ENCODE results near the gene NKAIN4.

NKAIN4 gene

DNA sequence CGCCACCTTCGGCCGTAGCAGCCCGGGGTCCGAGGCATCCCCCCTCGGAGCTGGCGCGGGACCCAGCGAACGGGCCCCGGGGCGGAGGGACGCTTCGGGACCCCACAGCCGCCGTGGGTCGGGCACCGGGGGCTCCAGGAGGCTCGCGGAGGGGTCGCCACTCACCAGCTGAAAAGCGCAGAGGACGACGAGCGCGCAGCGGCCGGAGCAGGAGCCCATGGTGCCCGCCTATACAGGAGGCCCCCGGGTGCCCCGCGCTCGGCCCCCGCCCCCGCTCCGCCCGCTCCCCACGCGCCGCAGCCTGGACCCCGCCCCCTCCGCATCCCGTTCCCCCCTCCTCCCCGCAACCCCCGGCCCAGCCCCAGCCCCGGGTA is at the start of gene NKAIN4:
Gene NKAIN4, minus strand, starts transcription at position 232 of the 374 bp plus-strand sequence. Its CDS starts 13 bp downstream, at position 219.
- DNase-seq (ENCODE audit: low spot score): no peak

DNA sequence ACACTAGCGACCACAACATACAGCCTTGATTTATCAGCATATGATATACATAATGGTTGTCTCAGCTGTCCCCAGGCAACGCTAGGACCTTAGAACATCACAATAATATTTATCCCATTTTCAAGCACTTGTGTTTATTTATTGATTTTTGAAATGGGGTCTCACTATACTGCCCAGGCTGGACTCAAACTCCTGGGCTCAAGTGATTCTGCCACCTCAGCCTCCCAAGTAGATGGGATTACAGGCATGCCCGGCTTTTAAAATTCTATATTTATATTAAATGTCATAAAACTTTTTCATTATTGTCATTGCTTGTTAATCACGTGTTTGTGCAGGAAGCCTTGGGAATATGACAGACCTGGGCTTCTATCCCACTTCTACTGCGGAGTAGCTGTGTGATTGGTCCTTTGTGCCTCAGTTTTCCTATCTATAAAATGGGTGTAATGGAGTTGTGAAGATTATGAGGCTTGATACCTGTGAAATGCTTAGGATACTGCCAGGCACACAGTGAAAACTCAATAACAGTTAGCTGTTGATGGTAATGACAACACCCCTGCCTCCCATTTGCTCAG is 48.9 kb upstream of the NKAIN4 start:
- no peak for DNase-seq (ENCODE audit: low spot score)

DNA sequence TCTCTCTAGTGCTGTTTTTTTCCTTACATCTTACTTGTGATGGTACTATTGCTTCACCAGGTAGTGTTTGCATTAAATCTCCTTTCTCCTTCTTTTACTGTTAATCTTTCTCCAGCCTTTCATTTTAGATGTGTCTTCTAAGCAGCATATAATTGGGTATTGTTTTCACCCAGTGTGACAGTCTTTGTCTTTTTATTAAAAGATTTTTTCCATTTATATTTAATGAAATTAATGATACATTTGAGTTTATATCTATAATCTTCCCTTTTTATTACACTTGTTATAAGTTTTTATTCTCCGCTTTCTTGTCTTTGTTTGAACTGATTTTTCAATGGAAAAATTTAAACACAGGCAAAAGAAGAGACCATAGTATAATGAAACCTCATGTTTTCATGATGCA is 47.4 kb upstream of the NKAIN4 start:
- no peak for DNase-seq (ENCODE audit: low spot score)

DNA sequence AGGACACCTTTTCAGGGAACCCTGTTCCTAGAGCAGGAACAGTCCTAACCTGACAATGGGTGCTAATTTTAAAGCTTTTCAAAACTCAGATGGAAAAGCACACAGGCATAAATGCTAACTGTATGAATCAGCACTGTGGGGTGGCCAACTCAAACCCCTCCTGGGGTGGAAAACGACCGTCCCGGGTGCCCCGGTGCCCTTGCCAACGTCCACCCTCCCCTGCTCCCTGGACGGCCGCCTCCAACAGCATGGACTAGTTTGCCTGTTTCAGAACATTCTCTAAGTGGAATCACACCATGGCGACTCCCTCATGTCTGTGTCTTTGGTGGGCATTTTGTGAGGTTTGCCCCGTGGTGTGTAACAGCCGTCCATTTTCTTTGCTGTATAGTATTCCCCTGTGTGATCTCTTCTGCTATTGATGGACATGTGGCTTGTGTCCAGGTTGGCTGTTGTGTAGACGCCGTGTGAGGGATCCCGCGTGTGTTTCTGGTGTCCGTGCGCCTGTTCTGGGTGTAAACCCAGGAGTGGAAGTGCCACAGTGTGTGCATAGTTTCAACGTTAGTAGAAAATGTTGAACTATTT is 44.6 kb upstream of the NKAIN4 start:
- no peak for DNase-seq (ENCODE audit: low spot score)

DNA sequence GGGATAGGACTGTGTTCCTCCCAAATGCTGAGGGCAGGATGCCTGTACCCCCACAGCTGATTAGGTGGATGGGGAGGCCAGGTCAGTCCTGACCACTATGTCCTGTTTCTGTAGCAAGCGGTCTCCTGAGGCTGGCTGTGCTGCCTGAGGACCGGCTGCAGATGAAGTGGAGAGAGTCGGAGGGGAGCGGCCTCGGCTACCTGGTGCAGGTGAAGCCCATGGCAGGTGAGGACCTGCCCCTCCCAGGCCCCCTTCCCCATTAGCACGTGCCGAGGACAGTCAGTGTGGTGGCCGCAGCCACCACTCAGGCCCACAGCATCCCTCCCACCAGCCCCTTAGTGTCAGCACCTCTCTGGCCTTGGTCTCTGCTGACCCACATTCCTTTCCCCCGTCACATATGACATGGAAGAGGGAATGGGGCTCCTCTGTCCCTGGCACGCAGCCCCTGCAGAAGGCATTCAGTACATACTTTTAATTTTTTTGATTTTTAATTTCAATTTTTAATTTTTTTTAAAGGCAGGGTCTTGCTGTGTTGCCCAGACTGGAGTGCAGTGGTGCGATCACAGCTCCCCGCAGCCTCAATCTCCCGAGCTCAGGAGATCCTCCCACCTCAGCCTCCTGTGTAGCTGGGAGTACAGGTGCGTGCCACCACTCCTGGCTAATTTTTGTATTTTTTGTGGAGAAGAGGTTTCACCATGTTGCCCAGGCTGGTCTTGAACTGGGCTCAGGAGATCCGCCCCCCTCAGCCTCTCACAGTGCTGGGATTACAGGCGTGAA is 43.7 kb upstream of the NKAIN4 start:
- DNase-seq (ENCODE audit: low spot score): no peak

DNA sequence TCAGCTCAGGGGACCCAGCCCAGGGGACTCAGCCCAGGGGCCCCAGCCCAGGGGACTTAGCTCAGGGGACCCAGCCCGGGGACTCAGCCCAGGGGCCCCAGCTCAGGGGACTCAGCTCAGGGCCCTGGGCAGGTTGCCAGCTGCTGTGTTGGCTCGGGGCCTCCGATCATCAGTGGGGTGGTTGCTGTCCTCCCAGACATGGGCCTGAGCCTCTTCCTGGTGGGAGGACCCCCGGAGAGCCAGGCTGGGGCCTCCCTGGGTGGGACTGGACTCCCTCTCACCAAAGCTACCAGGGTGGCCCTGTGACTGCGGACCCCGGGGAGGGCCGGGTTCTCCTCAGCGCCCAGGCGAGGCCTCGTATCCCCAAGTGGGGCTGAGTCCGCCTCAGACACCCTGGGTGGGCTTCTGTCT is 43.1 kb upstream of the NKAIN4 start:
- no peak for DNase-seq (ENCODE audit: low spot score)

DNA sequence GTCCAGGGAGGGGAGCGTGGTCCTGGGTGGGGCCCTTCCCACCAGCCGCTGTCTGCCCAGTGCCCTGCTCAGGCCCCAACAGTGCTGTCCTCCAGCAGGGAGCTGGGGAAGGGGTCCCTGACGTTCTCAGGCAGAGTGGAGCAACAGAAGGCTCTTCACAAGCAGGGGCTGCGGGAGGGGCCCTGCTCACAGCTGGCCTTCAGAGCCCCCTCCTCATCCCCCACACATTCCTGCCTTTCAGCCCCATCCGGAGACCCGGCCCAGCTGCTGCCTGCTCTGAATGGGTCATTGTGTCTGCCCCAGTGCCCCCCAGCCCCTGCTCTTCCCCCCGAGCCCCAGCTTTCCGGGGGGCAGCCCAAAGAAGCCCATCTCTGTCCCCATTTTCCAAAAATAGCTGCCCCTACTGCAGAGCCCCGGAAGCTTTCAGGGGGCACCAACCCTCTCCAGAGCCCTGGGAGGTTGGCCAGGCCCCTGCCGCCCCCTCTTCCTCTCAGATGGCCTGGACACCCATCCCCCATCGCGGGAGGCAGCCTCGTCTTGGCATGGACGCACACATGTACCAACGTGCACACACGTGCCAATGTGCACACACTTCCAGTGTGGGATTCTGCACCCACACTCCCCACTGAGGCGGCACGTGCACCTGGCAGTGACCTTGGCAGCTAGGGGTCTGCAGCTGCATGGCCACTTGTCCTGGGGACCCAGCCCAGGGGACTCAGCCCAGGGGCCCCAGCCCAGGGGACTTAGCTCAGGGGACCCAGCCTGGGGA is 42.5 kb upstream of the NKAIN4 start:
- DNase-seq (ENCODE audit: low spot score): no peak

DNA sequence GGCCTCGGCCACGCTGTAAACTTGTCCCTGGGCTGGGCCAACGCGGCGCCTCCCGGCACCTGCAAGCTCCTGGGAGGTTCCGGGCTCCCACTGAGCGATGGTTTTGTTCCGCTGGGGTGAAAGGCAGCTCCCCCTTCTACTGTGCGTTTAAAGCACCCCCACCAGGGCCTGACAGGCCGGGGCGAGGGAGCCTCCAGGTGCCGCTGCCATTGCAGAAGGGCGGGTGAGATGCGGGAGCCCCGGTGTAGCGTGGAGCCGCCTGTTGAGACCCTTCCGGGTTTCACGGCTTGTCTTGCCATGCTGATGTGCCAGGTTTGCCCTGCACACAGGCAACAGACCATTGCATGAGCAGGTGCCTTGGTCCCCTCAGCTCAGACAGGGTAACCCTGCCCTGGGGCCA is 41.6 kb upstream of the NKAIN4 start:
- no peak for DNase-seq (ENCODE audit: low spot score)

DNA sequence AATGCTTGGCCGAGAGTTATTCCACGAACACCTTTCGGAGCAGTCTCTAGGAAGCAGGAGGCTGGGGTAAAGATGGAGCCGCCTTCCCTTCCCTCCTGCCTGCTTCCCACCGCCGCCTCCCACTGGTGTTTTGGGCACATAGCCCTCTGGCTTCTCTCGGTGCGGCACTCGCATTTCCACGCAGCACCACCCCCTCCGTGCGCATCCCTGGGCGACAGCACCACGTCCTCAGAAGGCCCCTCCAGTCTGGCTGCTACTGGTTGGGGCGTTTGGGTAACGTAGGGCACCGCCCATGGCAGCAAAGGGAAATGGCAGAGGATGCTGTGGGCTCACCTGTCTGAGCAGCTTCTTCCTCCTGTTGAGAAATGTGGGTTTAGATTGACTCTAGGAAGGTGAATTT is 41.2 kb upstream of the NKAIN4 start:
- no peak for DNase-seq (ENCODE audit: low spot score)

DNA sequence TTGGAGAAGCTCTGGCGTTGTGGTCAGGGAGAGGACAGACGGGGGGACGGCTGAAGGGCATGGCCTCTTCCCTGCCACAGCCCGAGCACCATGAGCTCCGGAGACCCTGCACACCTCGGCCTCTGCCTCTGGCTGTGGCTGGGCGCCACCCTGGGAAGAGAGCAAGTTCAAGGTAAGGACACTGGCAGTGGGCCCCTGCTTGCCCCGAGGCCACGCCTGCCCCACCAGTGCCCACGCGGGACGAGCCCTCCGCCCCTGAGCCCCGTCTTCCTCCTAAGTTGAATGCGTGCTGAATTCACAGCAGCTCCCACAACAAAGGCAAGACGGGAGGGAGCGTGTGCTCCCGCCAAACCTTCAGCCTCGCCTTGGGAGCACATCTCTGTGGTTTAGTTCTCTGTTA is 40.8 kb upstream of the NKAIN4 start:
- DNase-seq (ENCODE audit: low spot score): no peak

DNA sequence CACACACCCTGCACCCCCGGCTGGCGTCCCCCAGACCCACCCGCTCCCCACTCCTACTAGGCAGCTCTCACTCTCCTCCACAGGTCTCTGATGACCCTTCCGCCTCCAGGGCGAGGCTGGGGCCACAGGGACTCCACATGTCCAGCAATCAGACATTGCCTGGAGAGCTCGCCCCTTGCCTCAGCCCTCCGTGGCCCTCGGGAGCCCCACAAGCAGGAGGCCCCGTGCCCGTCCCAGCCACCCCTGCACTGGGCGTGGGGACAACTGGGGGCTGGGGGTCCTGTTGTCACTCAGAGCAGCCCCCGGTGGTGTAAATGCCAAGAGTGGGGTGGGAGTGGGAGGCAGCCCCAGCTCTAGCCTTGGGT is 40.3 kb upstream of the NKAIN4 start:
- DNase-seq (ENCODE audit: low spot score): no peak

DNA sequence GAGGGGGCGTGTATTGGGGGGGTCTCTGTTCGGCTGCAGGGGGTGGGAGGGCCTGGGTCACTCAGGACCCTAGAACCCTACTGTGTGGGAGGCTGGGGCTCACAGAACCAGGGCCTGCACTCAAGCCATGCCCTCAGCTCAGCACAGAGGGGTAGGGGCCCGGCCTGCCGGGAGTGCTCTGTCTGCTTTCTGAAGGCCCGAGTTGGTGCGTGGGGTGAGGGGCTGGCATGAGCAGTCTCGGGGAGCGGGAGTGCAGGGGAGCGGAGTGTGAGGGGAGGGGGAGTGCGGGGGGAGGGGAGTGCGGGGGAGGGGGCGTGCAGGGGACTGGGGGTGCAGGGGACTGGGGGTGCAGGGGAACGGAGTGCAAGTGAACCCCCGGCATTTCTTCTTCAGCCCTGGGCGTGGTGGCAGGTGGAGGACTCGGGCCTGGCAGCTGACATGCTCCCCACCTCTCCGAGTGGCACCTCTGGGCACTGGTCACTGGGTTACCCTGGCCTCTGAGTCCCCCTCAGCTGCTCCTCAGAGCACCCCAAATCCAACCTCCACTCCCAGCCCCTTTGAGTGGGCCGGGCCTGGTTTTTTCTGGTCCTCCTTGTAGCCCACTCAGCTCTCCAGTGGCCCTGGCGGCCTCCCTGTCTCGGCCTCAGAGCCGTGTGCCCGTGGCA is 39.7 kb upstream of the NKAIN4 start:
- no peak for DNase-seq (ENCODE audit: low spot score)

DNA sequence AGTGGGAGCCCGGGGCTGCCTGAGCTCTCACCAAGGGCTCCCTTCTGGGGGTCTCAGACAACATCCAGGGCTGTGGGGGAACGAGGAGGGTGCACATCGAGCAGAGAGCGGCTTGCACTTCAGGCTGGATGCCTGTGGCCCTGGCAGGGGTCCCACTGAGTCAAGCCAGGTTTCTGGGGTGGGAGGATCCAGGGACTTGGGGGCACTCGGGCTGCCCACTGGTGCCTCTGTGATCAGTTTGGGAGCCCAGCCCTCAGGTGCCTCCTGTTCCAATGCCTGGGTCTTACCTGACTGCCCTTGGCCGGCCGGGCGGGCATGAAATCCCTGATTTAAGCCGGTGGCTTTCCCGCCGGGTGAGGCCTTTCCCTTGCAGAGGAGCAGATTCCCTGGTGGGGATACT is 39.2 kb upstream of the NKAIN4 start:
- DNase-seq (ENCODE audit: low spot score): no peak

DNA sequence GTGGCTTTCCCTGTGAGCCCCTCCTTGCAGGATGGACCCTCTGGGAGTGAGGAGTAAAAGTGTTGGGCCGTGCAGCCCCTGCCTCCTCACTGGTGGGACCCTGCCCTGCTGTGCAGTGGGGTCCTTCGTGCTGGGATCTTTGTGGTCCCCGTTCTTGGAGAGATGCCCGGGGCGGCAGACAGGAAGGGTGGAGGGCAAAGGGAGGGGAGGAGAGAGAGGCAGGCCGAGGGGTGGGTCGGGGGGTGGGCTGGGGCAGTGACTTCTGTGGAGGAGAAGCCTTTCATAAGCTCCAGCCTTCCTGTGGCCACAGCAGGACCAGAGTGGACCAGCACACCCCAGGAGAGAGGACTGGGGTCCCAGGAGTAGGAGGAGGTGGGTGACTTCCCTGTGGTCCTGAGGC is 38.6 kb upstream of the NKAIN4 start, which contains the start of gene COL20A1:
Gene COL20A1, plus strand, starts transcription at position 283 of the 400 bp plus-strand sequence. CDS start 1,922 bp downstream, outside the sequence.
- DNase-seq (ENCODE audit: low spot score): no peak

DNA sequence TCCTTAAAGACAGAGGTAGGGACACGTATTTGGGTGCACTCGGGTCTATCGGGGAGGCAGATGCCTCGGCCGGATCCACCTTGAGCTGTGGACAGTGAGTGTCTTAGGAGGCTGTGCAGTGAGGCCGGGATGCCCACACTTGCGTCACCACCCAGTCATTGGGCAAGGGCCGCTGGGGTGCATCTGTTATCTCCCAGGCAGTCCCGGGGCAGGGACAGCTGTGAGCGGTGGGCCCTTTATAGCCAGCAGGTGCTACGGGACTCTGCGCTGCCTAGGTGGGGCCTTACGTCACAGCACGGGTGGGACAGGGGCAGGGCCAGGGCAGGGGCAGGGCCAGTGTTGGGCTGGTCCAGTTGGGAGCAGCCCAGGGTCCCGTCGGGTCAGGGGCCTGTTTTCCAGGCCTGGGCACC is 38.0 kb upstream of the NKAIN4 start:
- DNase-seq (ENCODE audit: low spot score): no peak

DNA sequence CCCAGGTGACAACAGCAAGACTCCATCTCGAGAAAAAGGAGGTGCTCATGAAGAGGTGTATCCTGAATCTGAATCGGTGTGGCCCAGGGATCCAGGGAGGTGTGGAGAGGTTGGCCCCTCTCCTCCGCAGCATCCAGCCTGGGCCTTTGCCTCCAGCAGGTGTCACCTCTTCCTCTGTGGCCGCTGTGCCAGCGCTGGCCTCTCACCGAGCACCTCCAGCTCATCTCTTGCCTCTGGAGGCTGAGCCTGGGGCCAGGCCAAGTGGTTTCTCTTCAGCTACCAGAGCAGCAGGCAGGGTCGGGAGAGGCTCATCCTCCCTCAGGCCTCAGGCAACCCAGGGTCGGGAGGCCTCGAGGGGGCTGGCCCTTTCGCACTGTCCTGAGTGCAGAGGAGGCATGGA is 37.5 kb upstream of the NKAIN4 start:
- DNase-seq (ENCODE audit: low spot score): no peak

DNA sequence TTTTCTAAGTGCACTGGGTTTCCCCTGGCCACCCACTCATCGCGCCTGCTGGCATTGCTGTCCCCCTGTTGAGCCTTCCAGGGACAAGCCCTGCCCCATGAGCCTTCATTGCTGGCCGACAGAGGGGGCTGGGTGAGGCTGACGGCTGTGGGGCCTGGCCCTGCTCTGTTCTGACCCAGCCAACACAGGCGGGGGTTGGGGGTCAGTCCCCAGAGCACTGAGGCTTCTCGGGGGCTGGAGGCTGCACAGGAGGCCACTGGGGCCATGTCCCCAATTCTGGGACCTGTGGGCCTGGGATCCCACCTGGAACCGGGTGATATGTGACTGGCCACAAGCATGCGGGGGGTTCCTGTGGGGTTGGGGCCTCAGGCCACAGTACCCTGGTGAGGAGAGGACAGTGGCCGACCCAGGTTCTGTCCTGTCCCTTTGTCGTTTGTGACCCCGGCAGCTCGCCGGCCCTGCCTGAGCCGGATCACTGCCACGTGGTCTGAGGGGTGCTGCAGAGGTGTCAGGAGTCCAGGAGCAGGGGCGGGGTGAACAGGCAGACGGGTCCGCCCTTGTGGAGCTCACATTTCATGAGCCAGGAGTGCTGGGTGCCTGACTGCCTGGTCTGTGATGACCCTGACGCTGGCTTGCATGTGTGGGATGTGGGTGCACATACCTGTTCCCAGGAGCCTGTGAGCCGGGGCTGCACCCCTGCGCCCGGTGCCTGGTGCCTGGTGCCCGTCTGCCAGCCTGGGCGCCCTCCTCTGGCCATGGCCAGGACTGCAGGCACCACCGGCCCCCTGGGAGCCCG is 36.6 kb upstream of the NKAIN4 start:
- DNase-seq (ENCODE audit: low spot score): peak; percentile 50

DNA sequence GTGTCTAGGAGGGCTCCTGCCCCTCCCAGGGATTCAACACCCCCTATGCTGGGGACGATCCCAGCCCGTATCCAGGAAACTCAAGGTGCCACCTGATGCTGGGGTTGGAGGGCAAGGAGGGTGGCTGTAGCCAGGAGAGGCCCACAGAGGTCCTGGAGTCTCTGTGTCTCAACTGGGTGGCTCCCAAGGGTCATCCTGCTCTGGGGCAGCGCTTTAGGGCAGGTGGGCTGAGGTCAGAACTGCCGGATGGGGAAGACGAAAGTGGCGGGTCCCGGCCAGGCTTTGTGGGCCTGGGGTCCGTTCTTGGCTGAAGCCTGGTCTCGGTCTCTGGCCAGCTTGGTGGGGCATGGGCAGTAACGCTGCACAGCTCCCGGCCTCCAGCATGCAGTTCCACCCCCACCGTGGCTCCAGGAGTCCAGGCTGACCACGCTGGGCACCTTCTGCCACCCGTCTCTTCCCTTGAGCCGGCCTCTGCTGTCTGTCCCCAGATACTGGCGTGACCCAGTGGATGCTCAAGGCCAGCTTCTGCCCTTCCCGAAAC is 35.9 kb upstream of the NKAIN4 start:
- no peak for DNase-seq (ENCODE audit: low spot score)

DNA sequence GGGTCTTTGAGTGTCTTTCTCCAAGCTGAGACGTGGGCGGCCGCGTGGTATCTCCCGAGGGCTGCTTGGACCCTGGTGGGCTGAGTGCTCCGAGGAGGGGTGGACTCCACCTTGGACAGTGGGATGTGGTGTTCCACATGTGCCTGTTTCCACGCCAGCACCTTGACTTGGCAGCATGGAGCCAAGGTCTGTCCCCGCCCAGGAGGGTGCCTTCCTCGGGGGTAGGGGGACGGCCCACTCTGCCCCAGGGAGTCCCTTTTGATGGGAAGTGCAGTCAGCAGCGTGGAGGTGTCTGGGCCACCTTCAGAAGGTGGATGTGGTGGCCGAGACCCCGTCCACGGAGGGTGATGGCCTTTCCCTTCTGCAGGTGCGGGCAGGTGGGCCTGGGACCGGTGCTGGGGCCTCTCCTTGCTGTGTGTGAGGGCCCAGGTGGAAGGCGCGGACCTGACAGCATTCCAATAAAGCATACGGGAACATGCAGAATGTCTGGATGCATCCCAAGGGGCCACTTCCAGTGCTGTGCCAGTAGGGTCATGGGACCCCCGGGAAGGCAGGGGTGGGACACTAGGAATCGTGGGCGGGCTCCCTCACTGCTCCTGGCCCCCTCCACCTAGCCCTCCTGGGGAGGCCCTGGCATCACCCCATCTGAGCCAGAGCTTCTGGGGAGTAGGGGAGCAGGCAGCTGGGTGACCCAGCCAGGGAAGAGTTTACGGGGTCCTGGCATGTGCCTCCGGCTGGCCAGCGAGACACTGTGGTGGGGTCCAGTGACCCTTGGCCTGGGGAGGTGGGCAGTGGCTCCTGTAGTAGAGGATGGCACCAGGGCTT is 35.3 kb upstream of the NKAIN4 start:
- no peak for DNase-seq (ENCODE audit: low spot score)

DNA sequence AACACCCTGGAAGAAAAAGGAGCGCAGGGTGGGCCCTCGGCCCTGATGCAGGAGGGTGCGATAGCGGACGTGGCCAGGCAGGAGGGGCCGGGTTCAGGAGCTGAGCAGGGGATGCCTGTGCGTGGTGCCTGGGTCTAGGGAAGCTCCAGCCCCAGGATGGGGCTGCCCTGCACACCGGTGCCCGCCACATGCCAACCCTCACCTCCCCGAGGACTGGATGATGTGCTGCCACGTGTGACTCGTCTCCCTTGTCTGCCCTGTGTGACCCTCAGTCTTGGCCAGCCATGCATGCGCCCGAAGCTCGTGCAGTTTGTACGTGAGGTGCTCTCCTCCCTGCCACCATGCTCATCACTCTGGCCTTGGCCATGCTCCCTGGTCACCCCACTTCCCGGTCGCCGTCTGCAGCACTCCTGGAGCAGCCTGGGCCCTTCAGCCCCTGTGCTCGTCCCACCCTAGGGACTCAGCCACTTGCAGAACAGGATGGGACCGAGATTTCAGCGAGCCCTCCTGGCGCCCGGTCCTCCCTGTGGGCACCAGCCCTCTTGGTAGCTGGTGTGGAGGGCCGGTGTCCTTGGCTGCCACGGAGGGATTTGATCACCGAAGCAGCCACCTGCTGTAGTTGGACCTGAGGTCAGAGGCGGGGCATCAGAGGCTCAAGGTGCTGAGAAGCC is 34.5 kb upstream of the NKAIN4 start:
- no peak for DNase-seq (ENCODE audit: low spot score)
